A549 (cell line): Measurements from ENCODE around the gene IL9. TPM values are rescaled to one million over a fixed set of nuclear protein-coding genes. Genes with fewer than 3 reads are reported as not detected.

ENCODE experiments used
- ATAC-seq, 2 experiments: fragments of 200-7000 bp in 1 of 2; fragments of >200 bp in 1 of 2; cut with Nextera tagmentation in 1 of 2; cut with Tn5 transposase in 1 of 2; 3 replicates each; pipeline versions ENCODE4 v1.8.0 to v1.9.1; 2018 to 2020; ENCODE audit warnings: mild to moderate bottlenecking in 1 of 2, moderate library complexity in 1 of 2
- CTCF ChIA-PET: fragments of 300-600 bp; sonication (Branson Sonifier 250); formaldehyde crosslinking; extraction: SDS; loops from one replicate; lab custom pipeline; 2021; ENCODE audit warnings: antibody characterized with exemption, inconsistent platforms; lab: Yijun Ruan, JAX
- POLR2A ChIA-PET: fragments of 350-600 bp; formaldehyde crosslinking; extraction: SDS; loops from one replicate; lab custom pipeline; 2021; ENCODE audit warnings: antibody characterized with exemption, inconsistent platforms; lab: Yijun Ruan, JAX
- DNase-seq, 2 experiments: peaks; one replicate each; pipeline versions ENCODE4 v3.0.0 to v3.0.0-alpha.2; 2011 to 2016; ENCODE audit warnings: low read depth in 1 of 2, low spot score in 1 of 2
- FAIRE-seq: peaks from 2 replicates; lab custom pipeline; 2011; peaks lifted over from hg19 to GRCh38; lab: Jason Lieb, UNC
- H3K27ac ChIP-seq, 2 experiments: fragments of >200 bp; sonication (Bioruptor Twin); formaldehyde crosslinking; 3 replicates each; pipeline ENCODE4 v1.5.1; 2016 to 2017
- H3K4me1 ChIP-seq: fragments of >200 bp; sonication (Bioruptor Twin); formaldehyde crosslinking; 3 replicates; pipeline ENCODE4 v1.6.1; 2016
- H3K4me2 ChIP-seq: fragments of >200 bp; sonication (Bioruptor Twin); formaldehyde crosslinking; 3 replicates; pipeline ENCODE4 v1.6.1; 2016
- H3K4me3 ChIP-seq: fragments of >200 bp; sonication (Bioruptor Twin); formaldehyde crosslinking; 3 replicates; pipeline ENCODE4 v1.5.1; 2016
- H3K9me3 ChIP-seq: fragments of >200 bp; sonication (Bioruptor Twin); formaldehyde crosslinking; 3 replicates; pipeline ENCODE4 v1.6.1; 2016
- ATOH8 ChIP-seq: fragments of 250-450 bp; sonication (Bioruptor Pico); IDR thresholded peaks from 2 replicates; pipeline ENCODE4 v1.5.0; 2020; ENCODE audit warnings: low read depth, mild to moderate bottlenecking, moderate library complexity
- BCL3 ChIP-seq: fragments of >200 bp; sonication (Bioruptor Twin); formaldehyde crosslinking; IDR thresholded peaks from 3 replicates; pipeline ENCODE4 v1.6.1; 2016
- BHLHE40 ChIP-seq: IDR thresholded peaks from 2 replicates; pipeline ENCODE4 v1.6.1; 2012; ENCODE audit warnings: low read depth, low read length, inconsistent platforms
- CBX2 ChIP-seq: fragments of 200-600 bp; sonication (generic); IDR thresholded peaks from 2 replicates; pipeline ENCODE4 v1.6.1; 2016; ENCODE audit warnings: low read depth, mild to moderate bottlenecking, borderline replicate concordance
- CEBPB ChIP-seq, 2 experiments: fragments of >200 bp in 1 of 2; sonication (Bioruptor Twin) in 1 of 2; formaldehyde crosslinking in 1 of 2; IDR thresholded peaks; 2 replicates each; pipeline ENCODE4 v1.6.1; 2012 to 2016
- CHD4 ChIP-seq: fragments of 200-600 bp; sonication (generic); IDR thresholded peaks from 2 replicates; pipeline ENCODE4 v1.6.1; 2016; ENCODE audit warnings: antibody characterized with exemption, mild to moderate bottlenecking, borderline replicate concordance
- E2F6 ChIP-seq: IDR thresholded peaks from 2 replicates; pipeline ENCODE4 v1.6.1; 2012; ENCODE audit warnings: low read depth, borderline replicate concordance
- EHMT2 ChIP-seq: fragments of 200-600 bp; sonication (generic); IDR thresholded peaks from 2 replicates; pipeline ENCODE4 v1.6.1; 2016; ENCODE audit warnings: antibody characterized with exemption, low read depth, mild to moderate bottlenecking, moderate library complexity
- EP300 ChIP-seq, 2 experiments: fragments of >200 bp; sonication (Bioruptor Twin); formaldehyde crosslinking; IDR thresholded peaks; 2 replicates in 1 of 2; 3 replicates in 1 of 2; pipeline ENCODE4 v1.6.1; 2016 to 2017
- ESRRA ChIP-seq: fragments of 150-350 bp; IDR thresholded peaks from 2 replicates; pipeline ENCODE4 v1.6.1; 2014; ENCODE audit warnings: mild to moderate bottlenecking, low read length, borderline replicate concordance
- FOSB ChIP-seq: fragments of 250-450 bp; sonication (Bioruptor Pico); IDR thresholded peaks from 2 replicates; pipeline ENCODE4 v1.5.0; 2020; ENCODE audit warnings: mild to moderate bottlenecking, moderate library complexity
- GATA3 ChIP-seq: IDR thresholded peaks from 2 replicates; pipeline ENCODE4 v1.6.1; 2012; ENCODE audit warnings: borderline replicate concordance
- HMGXB4 ChIP-seq: fragments of 250-450 bp; sonication (Bioruptor Pico); IDR thresholded peaks from 2 replicates; pipeline ENCODE4 v1.5.0; 2021; ENCODE audit warnings: mild to moderate bottlenecking, moderate library complexity, borderline replicate concordance
- HOXB13 ChIP-seq: fragments of 250-450 bp; sonication (Bioruptor Pico); IDR thresholded peaks from 2 replicates; pipeline ENCODE4 v1.5.0; 2020; ENCODE audit warnings: low read depth, mild to moderate bottlenecking, moderate library complexity
- HOXB5 ChIP-seq: fragments of 250-450 bp; sonication (Bioruptor Pico); IDR thresholded peaks from 2 replicates; pipeline ENCODE4 v1.5.0; 2020; ENCODE audit warnings: mild to moderate bottlenecking, moderate library complexity
- KDM1A ChIP-seq: fragments of 200-600 bp; sonication (generic); IDR thresholded peaks from 2 replicates; pipeline ENCODE4 v1.6.1; 2016; ENCODE audit warnings: low read depth, mild to moderate bottlenecking
- KDM5A ChIP-seq: fragments of 200-600 bp; sonication (generic); IDR thresholded peaks from 2 replicates; pipeline ENCODE4 v1.6.1; 2016; ENCODE audit warnings: antibody characterized with exemption, mild to moderate bottlenecking
- MAX ChIP-seq: IDR thresholded peaks from 2 replicates; pipeline ENCODE4 v1.6.1; 2012
- MAZ ChIP-seq: fragments of 150-350 bp; IDR thresholded peaks from 2 replicates; pipeline ENCODE4 v1.6.1; 2014; ENCODE audit warnings: antibody characterized with exemption, low read depth, low read length, borderline replicate concordance
- NPAS2 ChIP-seq: fragments of 250-450 bp; sonication (Bioruptor Pico); IDR thresholded peaks from 2 replicates; pipeline ENCODE4 v1.8.0; 2022; ENCODE audit warnings: mild to moderate bottlenecking, moderate library complexity, borderline replicate concordance
- NR3C1 ChIP-seq: fragments of >200 bp; sonication (Bioruptor Twin); formaldehyde crosslinking; IDR thresholded peaks from 3 replicates; pipeline ENCODE4 v1.6.1; 2017
- POLR2A ChIP-seq: IDR thresholded peaks from 2 replicates; pipeline ENCODE4 v1.6.1; 2012; ENCODE audit warnings: mild to moderate bottlenecking, low read length
- RFX5 ChIP-seq: fragments of 450-650 bp; IDR thresholded peaks from 2 replicates; pipeline ENCODE4 v1.7.1; 2014; ENCODE audit warnings: antibody characterized with exemption, mild to moderate bottlenecking, moderate library complexity
- SMC3 ChIP-seq: fragments of >200 bp; sonication (Bioruptor Twin); formaldehyde crosslinking; IDR thresholded peaks from 3 replicates; pipeline ENCODE4 v1.6.1; 2018; ENCODE audit warnings: inconsistent platforms
- SREBF2 ChIP-seq: fragments of 450-650 bp; IDR thresholded peaks from 2 replicates; pipeline ENCODE4 v1.6.1; 2014; ENCODE audit warnings: mild to moderate bottlenecking, moderate library complexity
- ZNF302 ChIP-seq: fragments of 250-450 bp; sonication (Bioruptor Pico); IDR thresholded peaks from 2 replicates; pipeline ENCODE4 v1.9.0; 2021; ENCODE audit warnings: inconsistent platforms, mild to moderate bottlenecking, moderate library complexity
- WGBS: methylation state at CpG from one replicate; pipeline ENCODE4 v1.1.6; 2017; ENCODE audit errors: missing lambda C conversion rate; 5-methylcytosine and 5-hydroxymethylcytosine counted together
- polyA plus RNA-seq, 4 experiments: library from polyadenylated mRNA; depleted of rRNA in 3 of 4; stranded (reverse); fragments of >200 nt; fragmentation: RNase III in 1 of 4; extraction: RNeasy Plus Mini Kit Qiagen cat#74134 plus additional on column Dnase treatment in 1 of 4; gene quantifications; 2 replicates in 3 of 4; 3 replicates in 1 of 4; pipeline ENCODE4 v1.2.3, GENCODE V29; 2011 to 2017

The IL9 gene
- polyA plus RNA-seq, 2 of the 4 experiments (the other 2 are of a cell fraction) = not detected

GRCh38 chr5:135876146-135876545, 19.5 kb downstream of the IL9 start:
- Histone ChIP-seq H3K4me1 (peaks cover 9% of the 10 kb centered on the region), H3K27ac (no peak overlapping the region), H3K4me2 (no peak overlapping the region), H3K9me3 (no peaks in the 10 kb centered on the region), H3K4me3 (no peak overlapping the region)
- TF ChIP-seq RFX5 (no peak), MAX (no peak)
- ATAC-seq (no peak), DNase-seq (no peak), FAIRE-seq (no peak)
- CTCF ChIA-PET = interaction anchor here (0.7 to 3.1 kb wide), 5 partner anchors 16 to 414 kb away, joined by 3 to 13 read pairs (median 4); no protein-coding TSS in a partner anchor
- 44% methylated on average over 5 of the region's 5 CpGs for WGBS
- POLR2A ChIA-PET = no interaction called here

GRCh38 chr5:135875567-135875966, 20.1 kb downstream of the IL9 start:
- Histone ChIP-seq H3K4me2 (no peak overlapping the region), H3K4me1 (peaks cover 3% of the 10 kb centered on the region), H3K27ac (no peak overlapping the region), H3K4me3 (no peak overlapping the region), H3K9me3 (no peaks in the 10 kb centered on the region)
- TF ChIP-seq ATOH8 (CRISPR knock-in tag) (no peak), KDM1A (no peak), BCL3 (no peak), CHD4 (no peak), EP300 (IDR thresholded peaks at IDR 0.05) (no peak), HMGXB4 (CRISPR knock-in tag) (no peak), SREBF2 (no peak), ZNF302 (CRISPR knock-in tag) (no peak), HOXB5 (CRISPR knock-in tag) (no peak), ESRRA (no peak), MAX (no peak), MAZ (no peak), POLR2A (no peak)
- WGBS = 75% methylated on average over 3 of the region's 3 CpGs
- no peak for ATAC-seq
- ChIA-PET POLR2A (no interaction called here), CTCF (interaction anchor here (0.7 to 3.1 kb wide), 6 partner anchors 12 to 413 kb away, joined by 3 to 13 read pairs (median 4); no protein-coding TSS in a partner anchor)
- DNase-seq = no peak
- FAIRE-seq = no peak

GRCh38 chr5:135874461-135874860, 21.2 kb downstream of the IL9 start:
- ATAC-seq = no peak; a peak in 1 of 6 replicates
- H3K9me3 ChIP-seq = no peaks in the 10 kb centered on the region
- no peak overlapping the region for H3K4me2 ChIP-seq
- H3K4me3 ChIP-seq = no peak overlapping the region
- FAIRE-seq = no peak
- H3K27ac ChIP-seq = no peak overlapping the region
- no peaks in the 10 kb centered on the region for H3K4me1 ChIP-seq
- DNase-seq = no peak
- ChIA-PET POLR2A (no interaction called here), CTCF (interaction anchor here (1.0 to 3.1 kb wide), 9 partner anchors 8 to 338 kb away, joined by 3 to 13 read pairs (median 5); partner anchors contain the start of gene SLC25A48)
- TF ChIP-seq BHLHE40 (no peak), NR3C1 (no peak), HOXB13 (CRISPR knock-in tag) (no peak), CBX2 (no peak), EHMT2 (no peak), FOSB (CRISPR knock-in tag) (no peak), SMC3 (no peak), CEBPB (IDR thresholded peaks at IDR 0.05) (no peak), MAZ (no peak), ZNF302 (CRISPR knock-in tag) (no peak), RFX5 (no peak), GATA3 (no peak), E2F6 (no peak), KDM5A (no peak), NPAS2 (CRISPR knock-in tag) (no peak)
- WGBS = 42% methylated on average over 3 of the region's 3 CpGs
